Measurements from ENCODE around the gene ADAM12. TPM values are rescaled to one million over a fixed set of nuclear protein-coding genes. Genes with fewer than 3 reads are reported as not detected.

ADAM12 gene
- total RNA-seq, 2 donors from 2014 or later = 0.46 TPM; not detected in 1

GRCh38 chr10:126124046-126124445, 264.2 kb downstream of the ADAM12 start:
- DNase-seq = no peak
- Histone ChIP-seq H3K36me3 (ENCODE audit: control insufficient read depth, insufficient read depth, low read length) (no peaks in the 10 kb centered on the region), H3K4me1 (ENCODE audit: control insufficient read depth, insufficient read depth, low read length) (no peaks in the 10 kb centered on the region), H3K9me3 (ENCODE audit: control insufficient read depth, low read length) (no peaks in the 10 kb centered on the region), H3K9ac (ENCODE audit: extremely low read depth, low read length, poor library complexity, severe bottlenecking) (no peak overlapping the region), H3K27ac (ENCODE audit: low read depth, low read length) (peak overlapping the region; percentile 60), H3K4me3 (ENCODE audit: low read length) (no peak overlapping the region), H3K27me3 (ENCODE audit: control insufficient read depth, insufficient read depth, low read length, poor library complexity, severe bottlenecking) (no peaks in the 10 kb centered on the region)
- Mint-ChIP-seq H3K9me3 (no peaks in the 10 kb centered on the region), H3K27ac (no peak overlapping the region), H3K4me3 (no peak overlapping the region), H3K4me1 (no peaks in the 10 kb centered on the region), H3K36me3 (ENCODE audit: low read depth) (no peaks in the 10 kb centered on the region), H3K27me3 (ENCODE audit: insufficient read depth) (no peaks in the 10 kb centered on the region)
- WGBS, 2 experiments (ENCODE audit: insufficient coverage in 1 of 2, insufficient read length in 1 of 2) = 79 to 82% methylated on average over 7 of the region's 7 CpGs
- no peak for TF ChIP-seq CTCF (conservative IDR thresholded peaks at IDR 0.05)

GRCh38 chr10:126123466-126123865, 264.8 kb downstream of the ADAM12 start:
- Histone ChIP-seq H3K4me3 (ENCODE audit: low read length) (no peak overlapping the region), H3K36me3 (ENCODE audit: control insufficient read depth, insufficient read depth, low read length) (no peaks in the 10 kb centered on the region), H3K4me1 (ENCODE audit: control insufficient read depth, insufficient read depth, low read length) (no peaks in the 10 kb centered on the region), H3K9me3 (ENCODE audit: control insufficient read depth, low read length) (no peaks in the 10 kb centered on the region), H3K27me3 (ENCODE audit: control insufficient read depth, insufficient read depth, low read length, poor library complexity, severe bottlenecking) (no peaks in the 10 kb centered on the region), H3K27ac (ENCODE audit: low read depth, low read length) (peak overlapping the region; percentile 60), H3K9ac (ENCODE audit: extremely low read depth, low read length, poor library complexity, severe bottlenecking) (no peak overlapping the region)
- Mint-ChIP-seq H3K4me3 (no peak overlapping the region), H3K27ac (no peak overlapping the region), H3K4me1 (no peaks in the 10 kb centered on the region), H3K27me3 (ENCODE audit: insufficient read depth) (no peaks in the 10 kb centered on the region), H3K9me3 (no peaks in the 10 kb centered on the region), H3K36me3 (ENCODE audit: low read depth) (no peaks in the 10 kb centered on the region)
- 75 to 83% methylated on average over 7 to 10 of the region's 10 CpGs for WGBS, 2 experiments (ENCODE audit: insufficient coverage in 1 of 2, insufficient read length in 1 of 2)
- no peak for TF ChIP-seq CTCF (conservative IDR thresholded peaks at IDR 0.05)
- no peak for DNase-seq

GRCh38 chr10:126122881-126123280, 265.4 kb downstream of the ADAM12 start:
- no peaks in the 10 kb centered on the region for H3K9me3 Mint-ChIP-seq
- no peak overlapping the region for H3K4me3 Mint-ChIP-seq
- H3K4me1 ChIP-seq (ENCODE audit: control insufficient read depth, insufficient read depth, low read length) = no peaks in the 10 kb centered on the region
- H3K4me1 Mint-ChIP-seq = no peaks in the 10 kb centered on the region
- no peaks in the 10 kb centered on the region for H3K36me3 Mint-ChIP-seq (ENCODE audit: low read depth)
- no peak for DNase-seq
- H3K4me3 ChIP-seq (ENCODE audit: low read length) = no peak overlapping the region
- no peak overlapping the region for H3K27ac ChIP-seq (ENCODE audit: low read depth, low read length)
- no peak for TF ChIP-seq CTCF (conservative IDR thresholded peaks at IDR 0.05)
- no peak overlapping the region for H3K9ac ChIP-seq (ENCODE audit: extremely low read depth, low read length, poor library complexity, severe bottlenecking)
- H3K27me3 Mint-ChIP-seq (ENCODE audit: insufficient read depth) = no peaks in the 10 kb centered on the region
- no peak overlapping the region for H3K27ac Mint-ChIP-seq
- H3K27me3 ChIP-seq (ENCODE audit: control insufficient read depth, insufficient read depth, low read length, poor library complexity, severe bottlenecking) = no peaks in the 10 kb centered on the region
- no peaks in the 10 kb centered on the region for H3K9me3 ChIP-seq (ENCODE audit: control insufficient read depth, low read length)
- WGBS, 2 experiments (ENCODE audit: insufficient coverage in 1 of 2, insufficient read length in 1 of 2) = no CpG with 5 or more reads among the region's 1 CpG
- no peaks in the 10 kb centered on the region for H3K36me3 ChIP-seq (ENCODE audit: control insufficient read depth, insufficient read depth, low read length)

Measured in endodermal cell (in vitro differentiated cells).